Activated T-cell treated with anti-CD3 and anti-CD28 coated beads, Interleukin-2, amount 50 U/mL, for 24 hours (primary cell): ENCODE measurements around the gene NDUFAF2.
"Not testable (repeated sequence)": the region's sequence is repeated elsewhere in the genome, so short reads cannot be mapped to it uniquely, and the experiment has no call there.

Experiments used
- DNase-seq: peaks from one replicate; pipeline ENCODE4 v3.0.0-alpha.2; 2020
- H3K27ac Mint-ChIP-seq: 2 replicates; pipeline ENCODE4 v1.8.0; 2020; ENCODE audit warnings: mild to moderate bottlenecking, mixed read lengths
- H3K27me3 Mint-ChIP-seq: 2 replicates; pipeline ENCODE4 v1.8.0; 2020; ENCODE audit warnings: mixed read lengths
- H3K36me3 Mint-ChIP-seq: 2 replicates; pipeline ENCODE4 v1.8.0; 2020; ENCODE audit warnings: low read depth, mixed read lengths
- H3K4me1 Mint-ChIP-seq: 2 replicates; pipeline ENCODE4 v1.8.0; 2020; ENCODE audit warnings: low read depth, mixed read lengths
- H3K4me3 Mint-ChIP-seq: 2 replicates; pipeline ENCODE4 v1.8.0; 2020; ENCODE audit warnings: mild to moderate bottlenecking, moderate library complexity, mixed read lengths
- H3K9me3 Mint-ChIP-seq: 2 replicates; pipeline ENCODE4 v1.8.0; 2020; ENCODE audit warnings: mixed read lengths

NDUFAF2 gene

DNA sequence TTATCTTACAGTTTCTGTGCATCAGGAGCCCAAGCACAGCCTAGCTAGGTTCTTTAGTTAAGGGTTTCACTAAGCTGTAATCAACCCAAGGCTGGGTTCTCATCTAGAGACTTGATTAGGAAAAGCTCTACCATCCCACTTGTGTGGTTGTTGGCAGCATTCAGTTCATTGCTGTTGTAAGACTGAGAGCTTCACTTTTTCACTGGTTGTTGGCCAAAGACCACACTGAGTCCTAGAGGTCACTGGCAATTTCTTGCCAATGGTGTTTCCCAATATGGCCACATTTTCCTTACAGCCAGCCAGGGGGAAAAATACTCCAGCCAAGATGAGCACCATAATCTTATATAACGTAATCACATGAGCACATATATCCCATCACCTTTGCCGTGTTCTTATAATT lies 142.9 kb downstream of the NDUFAF2 start:
- Mint-ChIP-seq H3K4me1 (no peaks in the 10 kb centered on the region), H3K27ac (no peak overlapping the region), H3K36me3 (peaks cover 61% of the 10 kb centered on the region), H3K27me3 (no peaks in the 10 kb centered on the region), H3K9me3 (peaks cover 10% of the 10 kb centered on the region), H3K4me3 (no peak overlapping the region)
- DNase-seq: no peak

DNA sequence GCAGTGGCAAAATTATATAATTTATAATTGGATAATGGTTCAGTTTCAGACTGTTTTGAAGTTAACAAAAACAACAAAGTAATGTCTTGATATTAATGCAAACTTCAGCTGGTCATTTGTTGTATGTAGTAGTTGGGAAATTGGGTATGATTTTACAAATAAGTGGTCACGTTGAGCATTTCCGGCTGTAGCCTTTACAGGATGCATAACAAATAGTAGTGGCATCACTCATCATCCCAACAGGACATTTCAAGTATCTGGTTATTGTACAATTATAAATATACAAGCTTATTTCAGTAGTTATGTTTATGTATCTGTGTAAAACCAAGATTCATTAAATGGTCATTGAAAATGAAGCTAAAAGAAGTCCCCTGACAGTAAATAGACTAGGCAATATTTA lies 144.3 kb downstream of the NDUFAF2 start:
- Mint-ChIP-seq H3K36me3 (peaks cover 54% of the 10 kb centered on the region), H3K27me3 (no peaks in the 10 kb centered on the region), H3K27ac (no peak overlapping the region), H3K4me3 (no peak overlapping the region), H3K9me3 (peaks cover 10% of the 10 kb centered on the region), H3K4me1 (no peaks in the 10 kb centered on the region)
- no peak for DNase-seq

DNA sequence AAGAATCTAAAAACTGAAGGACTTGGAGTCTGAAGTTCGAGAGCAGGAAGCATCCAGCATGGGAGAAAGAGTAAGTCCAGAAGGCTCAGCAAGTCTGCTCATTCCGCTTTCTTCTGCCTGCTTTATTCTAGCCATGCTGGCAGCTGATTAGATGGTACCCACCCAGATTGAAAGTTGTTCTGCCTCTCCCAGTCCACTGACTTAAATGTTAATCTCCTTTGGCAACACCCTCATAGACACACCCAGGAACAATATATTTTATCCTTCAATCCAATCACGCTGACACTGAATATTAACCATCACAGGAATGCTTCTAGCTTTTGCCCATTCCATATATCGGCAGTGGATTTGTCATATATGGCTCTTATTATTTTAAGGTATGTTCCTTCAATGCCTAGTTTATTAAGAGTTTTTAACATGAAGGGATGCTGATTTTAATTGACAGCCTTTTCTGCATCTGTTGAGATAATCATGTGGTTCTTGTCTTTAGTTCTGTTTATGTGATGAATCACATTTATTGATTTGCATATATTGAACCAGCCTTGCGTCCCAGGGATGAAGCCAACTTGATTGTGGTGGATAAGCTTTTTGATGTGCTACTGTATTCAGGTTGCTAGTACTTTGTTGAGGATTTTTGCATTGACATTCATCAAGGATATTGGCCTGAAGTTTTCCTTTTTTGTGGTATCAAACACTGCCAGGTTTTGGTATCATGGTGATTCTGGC lies 148.2 kb downstream of the NDUFAF2 start:
- not testable (repeated sequence) for DNase-seq, H3K4me1 Mint-ChIP-seq, H3K9me3 Mint-ChIP-seq, H3K27ac Mint-ChIP-seq, H3K4me3 Mint-ChIP-seq, H3K27me3 Mint-ChIP-seq
- H3K36me3 Mint-ChIP-seq: peaks cover 30% of the 10 kb centered on the region

DNA sequence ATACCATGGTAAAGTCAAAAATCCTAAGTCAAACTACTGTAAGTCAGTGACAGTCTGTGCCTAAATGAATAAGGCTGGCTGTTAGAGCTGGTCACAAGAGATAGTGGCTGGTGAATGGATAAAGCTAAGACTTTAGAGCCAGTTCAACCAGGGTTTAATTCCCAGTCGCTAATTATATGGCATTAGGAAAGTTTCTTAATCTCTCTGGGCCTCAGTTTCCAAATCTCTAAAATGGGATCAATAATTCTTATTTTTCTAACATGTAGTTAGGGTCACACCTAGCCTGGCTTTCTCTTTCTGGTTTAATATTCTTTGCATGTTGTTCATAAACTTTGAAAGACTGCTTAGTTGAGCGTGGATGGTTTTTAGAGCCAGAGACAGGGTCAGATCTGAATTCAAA lies 152.5 kb downstream of the NDUFAF2 start:
- Mint-ChIP-seq H3K36me3 (peaks cover 41% of the 10 kb centered on the region), H3K4me1 (no peaks in the 10 kb centered on the region), H3K9me3 (no peaks in the 10 kb centered on the region), H3K27me3 (no peaks in the 10 kb centered on the region), H3K4me3 (no peak overlapping the region), H3K27ac (no peak overlapping the region)
- DNase-seq: no peak

DNA sequence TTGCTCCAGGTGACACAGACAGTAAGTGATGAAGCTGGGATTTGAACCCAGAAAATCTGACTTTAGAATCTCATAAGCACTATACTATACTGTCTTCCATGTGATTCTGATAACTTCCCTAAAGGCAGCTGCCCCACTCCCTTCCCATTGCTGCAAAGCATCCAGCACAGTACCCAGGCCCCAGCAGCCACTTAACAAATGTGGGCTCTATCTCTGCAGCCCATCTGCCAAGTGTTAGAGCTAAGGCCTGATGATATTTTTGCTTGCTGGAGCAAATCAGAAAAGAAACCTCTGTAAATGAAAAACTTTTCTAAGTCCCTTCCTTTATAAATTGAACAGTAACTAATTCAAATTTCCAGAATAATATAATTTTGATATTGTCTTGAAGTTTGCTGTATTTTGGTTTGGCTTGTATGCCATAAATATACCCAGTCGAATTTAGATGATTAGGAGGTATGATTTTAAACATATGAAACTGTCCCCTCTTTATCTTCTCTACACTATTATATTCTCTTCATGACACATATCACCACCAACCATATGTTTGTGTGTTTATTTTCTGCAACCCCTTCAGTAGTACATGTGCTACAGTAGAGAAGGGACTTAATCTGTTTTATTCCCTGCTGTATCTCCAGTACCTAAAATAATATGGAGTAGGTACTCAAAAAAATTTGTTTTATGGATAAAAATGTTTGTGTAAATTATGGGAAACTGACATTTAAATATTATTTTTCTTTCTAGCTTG lies 153.4 kb downstream of the NDUFAF2 start:
- Mint-ChIP-seq H3K27me3 (no peaks in the 10 kb centered on the region), H3K4me3 (no peak overlapping the region), H3K9me3 (no peaks in the 10 kb centered on the region), H3K36me3 (peaks cover 43% of the 10 kb centered on the region), H3K27ac (no peak overlapping the region), H3K4me1 (no peaks in the 10 kb centered on the region)
- no peak for DNase-seq

DNA sequence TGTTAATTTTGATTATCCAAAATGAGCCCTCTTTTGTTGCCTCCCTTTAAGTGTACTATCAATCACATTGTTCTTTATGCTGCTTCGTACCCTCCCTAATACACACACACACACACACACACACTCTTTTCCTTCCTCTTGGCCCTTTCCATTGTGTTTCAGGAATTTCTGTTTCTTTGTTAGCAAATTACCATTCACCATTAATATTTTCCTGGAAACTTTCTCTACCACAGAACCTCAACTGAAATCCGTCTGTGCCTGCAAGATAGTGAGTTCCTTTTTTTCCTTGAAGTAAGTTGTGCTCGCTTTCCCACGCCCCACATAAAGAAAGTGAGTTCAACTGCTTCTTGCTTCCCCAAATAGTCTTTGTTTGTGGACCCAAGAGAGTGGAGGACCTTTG lies 155.4 kb downstream of the NDUFAF2 start:
- Mint-ChIP-seq H3K9me3 (no peaks in the 10 kb centered on the region), H3K36me3 (peaks cover 56% of the 10 kb centered on the region), H3K27ac (no peak overlapping the region), H3K4me3 (no peak overlapping the region), H3K27me3 (no peaks in the 10 kb centered on the region), H3K4me1 (no peaks in the 10 kb centered on the region)
- no peak for DNase-seq

DNA sequence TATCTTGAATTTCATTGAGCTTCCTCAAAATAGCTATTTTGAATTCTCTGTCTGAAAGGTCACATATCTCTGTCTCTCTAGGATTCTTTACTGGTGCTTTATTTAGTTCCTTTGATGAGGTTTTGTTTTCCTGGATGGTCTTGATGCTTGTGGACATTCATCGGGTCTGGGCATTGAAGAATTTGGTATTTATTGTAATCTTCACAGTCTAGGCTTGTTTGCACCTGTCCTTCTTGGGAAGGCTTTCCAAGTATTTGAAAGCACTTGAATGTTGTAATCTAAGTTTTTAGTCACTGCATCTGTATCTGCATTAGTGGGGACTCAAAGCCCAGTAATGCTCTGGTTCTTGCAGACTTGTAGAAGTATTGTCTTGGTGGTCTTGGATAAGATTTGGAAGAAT lies 169.4 kb downstream of the NDUFAF2 start:
- Mint-ChIP-seq H3K4me3 (no peak overlapping the region), H3K9me3 (peaks cover 13% of the 10 kb centered on the region), H3K4me1 (no peaks in the 10 kb centered on the region), H3K27ac (no peak overlapping the region), H3K27me3 (no peaks in the 10 kb centered on the region), H3K36me3 (peaks cover 50% of the 10 kb centered on the region)
- DNase-seq: no peak

DNA sequence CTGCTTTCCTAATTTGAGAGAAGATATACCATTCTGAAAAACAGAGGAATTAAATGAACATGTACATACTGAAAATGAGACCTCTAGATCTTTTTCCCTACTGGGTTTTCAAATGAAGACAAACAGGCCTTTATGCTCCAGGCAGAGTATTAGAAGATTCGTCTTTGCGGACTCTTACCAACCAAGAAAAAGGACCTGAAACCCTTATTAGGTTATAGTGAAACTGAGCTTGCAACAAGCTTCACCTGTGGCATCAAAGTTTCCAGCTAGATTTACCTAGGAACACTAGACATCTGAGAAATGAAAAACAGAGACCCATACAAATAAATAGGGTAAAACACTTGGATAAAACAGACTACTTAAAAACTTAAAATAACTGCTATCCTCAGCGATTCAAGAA lies 171.0 kb downstream of the NDUFAF2 start:
- H3K4me3 Mint-ChIP-seq: no peak overlapping the region
- DNase-seq: no peak
- H3K36me3 Mint-ChIP-seq: peaks cover 40% of the 10 kb centered on the region
- no peak overlapping the region for H3K27ac Mint-ChIP-seq
- no peaks in the 10 kb centered on the region for H3K27me3 Mint-ChIP-seq
- peaks cover 3% of the 10 kb centered on the region for H3K4me1 Mint-ChIP-seq
- H3K9me3 Mint-ChIP-seq: peaks cover 13% of the 10 kb centered on the region

DNA sequence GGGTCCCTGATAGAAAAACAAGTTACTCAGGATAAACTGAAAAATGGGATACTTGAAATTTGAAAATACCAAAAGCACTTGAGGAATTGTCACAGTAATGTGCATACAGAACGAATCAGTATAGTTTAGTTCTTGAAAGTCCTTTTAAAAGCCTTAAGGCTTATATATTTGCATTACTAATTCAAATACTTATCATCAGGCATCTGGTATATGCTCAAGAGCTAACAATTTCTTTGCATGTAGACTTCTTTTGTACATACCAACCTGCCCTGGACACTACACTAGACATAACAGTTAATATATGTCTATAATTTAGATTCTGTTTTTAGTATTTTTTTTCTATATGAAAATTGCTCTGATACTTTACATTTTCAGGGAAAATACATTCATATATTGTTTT lies 174.1 kb downstream of the NDUFAF2 start:
- Mint-ChIP-seq H3K4me1 (peaks cover 3% of the 10 kb centered on the region), H3K9me3 (peaks cover 2% of the 10 kb centered on the region), H3K27ac (no peak overlapping the region), H3K27me3 (no peaks in the 10 kb centered on the region), H3K36me3 (peaks cover 32% of the 10 kb centered on the region), H3K4me3 (no peak overlapping the region)
- no peak for DNase-seq

DNA sequence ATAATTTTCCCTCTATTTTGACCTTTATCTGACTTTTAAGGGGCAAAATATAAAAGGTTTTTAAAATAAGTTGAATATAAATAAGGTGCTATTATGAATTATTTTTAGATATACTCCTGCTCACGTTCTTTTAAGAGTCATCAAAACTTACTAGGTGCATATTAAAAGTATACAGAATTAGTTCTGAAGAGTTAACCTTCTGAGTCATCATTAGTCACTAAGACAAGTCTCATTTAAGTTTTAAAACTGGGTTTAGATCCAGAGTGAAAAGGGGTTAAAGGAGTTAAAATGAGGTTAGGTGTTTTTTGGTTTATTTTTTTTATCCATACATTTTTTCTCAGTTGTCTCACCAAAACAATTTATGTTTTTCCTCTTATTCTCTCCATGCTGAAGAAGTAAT lies 175.5 kb downstream of the NDUFAF2 start:
- Mint-ChIP-seq H3K36me3 (peaks cover 20% of the 10 kb centered on the region), H3K27ac (no peak overlapping the region), H3K4me1 (peaks cover 3% of the 10 kb centered on the region), H3K27me3 (no peaks in the 10 kb centered on the region), H3K9me3 (peaks cover 2% of the 10 kb centered on the region), H3K4me3 (no peak overlapping the region)
- DNase-seq: no peak

DNA sequence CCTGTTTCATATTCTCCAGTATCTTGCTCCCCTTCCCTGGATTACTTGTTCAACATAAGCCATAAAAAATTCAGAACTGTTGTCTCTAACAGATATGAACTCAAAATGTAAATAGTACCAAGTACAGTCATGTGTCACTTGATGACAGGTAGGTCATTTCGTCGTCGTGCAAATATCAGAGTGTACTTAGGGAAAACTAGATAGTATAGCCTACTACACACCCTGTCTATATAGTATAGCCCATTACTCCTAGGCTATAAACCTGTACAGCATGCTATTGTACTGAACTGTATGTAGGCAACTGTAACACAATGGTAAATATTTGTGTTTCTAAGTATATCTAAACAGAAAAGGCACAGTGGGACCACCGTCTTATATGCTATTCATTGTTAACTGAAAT lies 178.1 kb downstream of the NDUFAF2 start:
- H3K4me3 Mint-ChIP-seq: no peak overlapping the region
- H3K4me1 Mint-ChIP-seq: peaks cover 3% of the 10 kb centered on the region
- peaks cover 2% of the 10 kb centered on the region for H3K9me3 Mint-ChIP-seq
- H3K27ac Mint-ChIP-seq: no peak overlapping the region
- H3K36me3 Mint-ChIP-seq: peaks cover 22% of the 10 kb centered on the region
- no peak for DNase-seq
- no peaks in the 10 kb centered on the region for H3K27me3 Mint-ChIP-seq

DNA sequence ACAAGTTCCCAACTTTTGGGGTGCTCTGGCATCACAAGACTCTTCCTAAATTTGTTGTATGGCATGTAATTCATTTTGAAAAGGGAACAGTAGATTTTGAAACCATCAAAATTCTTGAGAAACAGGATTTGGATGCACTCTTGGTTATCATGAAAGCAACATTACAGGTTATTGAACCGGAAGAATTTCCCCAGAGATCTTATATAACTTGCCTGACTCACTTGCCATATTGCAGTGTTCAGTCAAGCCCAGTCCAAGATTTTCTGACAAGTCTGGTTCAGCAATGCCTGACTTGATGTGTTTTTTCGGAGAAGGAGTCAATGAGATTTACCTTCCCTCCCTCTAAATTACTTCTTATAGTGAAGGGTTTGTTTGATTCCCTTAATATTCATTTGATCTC lies 185.3 kb downstream of the NDUFAF2 start:
- Mint-ChIP-seq H3K9me3 (no peaks in the 10 kb centered on the region), H3K27ac (no peak overlapping the region), H3K27me3 (no peaks in the 10 kb centered on the region), H3K36me3 (peaks cover 6% of the 10 kb centered on the region), H3K4me1 (no peaks in the 10 kb centered on the region), H3K4me3 (no peak overlapping the region)
- no peak for DNase-seq

DNA sequence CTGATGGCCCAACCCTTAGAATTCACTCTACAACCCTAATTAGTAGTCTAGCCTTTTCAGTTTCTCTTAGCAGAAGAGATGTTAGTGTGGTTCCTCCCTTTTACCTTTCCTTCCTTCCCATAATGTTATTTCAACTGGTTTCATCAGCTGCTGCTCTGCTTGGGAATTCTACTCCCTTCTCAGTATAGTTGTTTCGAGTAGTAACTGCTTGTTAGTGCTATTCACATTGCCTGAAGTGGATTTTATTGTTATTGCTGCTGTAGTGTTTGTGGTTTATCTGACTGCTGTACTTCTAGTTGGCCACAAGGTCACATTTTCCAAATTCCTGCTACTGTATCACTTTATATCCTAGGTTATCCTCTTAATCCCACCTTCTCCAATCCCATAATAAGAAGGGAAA lies 187.6 kb downstream of the NDUFAF2 start:
- no peaks in the 10 kb centered on the region for H3K36me3 Mint-ChIP-seq
- H3K4me1 Mint-ChIP-seq: no peaks in the 10 kb centered on the region
- no peak overlapping the region for H3K27ac Mint-ChIP-seq
- no peak for DNase-seq
- H3K27me3 Mint-ChIP-seq: no peaks in the 10 kb centered on the region
- H3K4me3 Mint-ChIP-seq: no peak overlapping the region
- H3K9me3 Mint-ChIP-seq: no peaks in the 10 kb centered on the region

DNA sequence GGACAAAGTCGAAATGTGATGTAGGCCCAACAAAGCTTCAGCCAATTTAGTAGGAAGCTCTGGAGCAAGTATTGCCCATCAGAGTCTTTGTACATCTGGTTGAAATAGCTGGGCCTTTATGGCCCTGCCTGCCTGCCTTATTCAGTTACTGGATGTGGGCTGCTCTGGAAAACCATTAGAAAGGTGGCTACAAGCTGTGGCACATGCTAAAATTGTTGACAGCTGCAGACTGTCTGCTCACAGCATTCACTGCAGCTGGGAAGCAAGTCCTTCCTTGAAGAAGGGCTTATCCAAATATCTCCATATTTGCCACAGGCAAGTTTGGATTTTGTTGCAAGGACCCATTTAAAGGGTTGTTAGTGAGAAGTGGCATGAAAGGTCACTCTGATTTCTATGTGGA lies 192.8 kb downstream of the NDUFAF2 start:
- Mint-ChIP-seq H3K36me3 (no peaks in the 10 kb centered on the region), H3K4me3 (no peak overlapping the region), H3K27me3 (no peaks in the 10 kb centered on the region), H3K9me3 (no peaks in the 10 kb centered on the region), H3K27ac (no peak overlapping the region), H3K4me1 (no peaks in the 10 kb centered on the region)
- no peak for DNase-seq

DNA sequence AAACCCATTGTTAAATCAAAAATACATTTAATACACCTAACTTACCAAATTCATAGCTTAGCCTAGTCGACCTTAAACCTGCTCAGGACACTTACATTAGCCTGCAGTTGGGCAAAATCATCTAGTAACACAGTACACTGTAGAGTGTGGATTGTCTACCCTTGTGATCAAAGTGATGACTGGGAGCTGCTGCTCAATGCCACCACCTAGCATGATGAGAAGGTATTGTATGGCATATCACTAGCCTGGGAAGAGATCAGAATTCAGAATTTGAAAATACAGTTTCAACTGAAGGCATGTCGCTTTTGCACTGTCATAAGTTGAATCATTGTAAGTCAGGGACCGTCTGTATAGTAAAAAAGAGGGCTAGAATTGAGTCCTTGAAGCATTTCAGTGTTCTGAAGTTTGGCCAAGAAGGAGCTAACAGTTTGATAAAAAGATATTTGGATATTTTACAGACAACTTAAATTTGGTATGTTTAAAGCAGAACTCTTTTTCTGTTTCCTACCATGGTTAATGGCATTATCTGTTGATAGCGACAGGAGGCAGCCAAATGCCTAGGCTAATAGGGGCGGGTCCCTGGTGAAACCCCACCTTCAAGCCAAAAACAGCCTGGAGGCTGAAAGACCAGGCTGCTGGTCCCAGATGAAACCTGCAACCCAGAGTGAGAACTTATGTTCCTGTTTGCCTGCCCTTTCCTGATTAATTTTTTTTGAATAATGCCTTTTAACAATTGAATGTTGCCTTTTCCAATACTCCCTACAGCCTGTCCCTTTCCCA lies 194.3 kb downstream of the NDUFAF2 start:
- Mint-ChIP-seq H3K27me3 (no peaks in the 10 kb centered on the region), H3K36me3 (no peaks in the 10 kb centered on the region), H3K9me3 (no peaks in the 10 kb centered on the region), H3K4me3 (no peak overlapping the region), H3K27ac (no peak overlapping the region), H3K4me1 (no peaks in the 10 kb centered on the region)
- DNase-seq: no peak
